Fibroblast of lung (primary cell): ENCODE results near the gene SYT8.

Experiments
- CTCF ChIP-seq, 2 donors: IDR thresholded peaks in 1 of 2; conservative IDR thresholded peaks in 1 of 2; 1 replicate in 1 of 2; 2 replicates in 1 of 2; pipeline ENCODE4 v1.5.1; 2011 to 2012; ENCODE audit warnings: low read length in 2 of 2, control low read depth in 1 of 2, inconsistent platforms in 1 of 2, low read depth in 1 of 2, mild to moderate bottlenecking in 1 of 2
- EZH2 ChIP-seq: IDR thresholded peaks from 2 replicates; pipeline ENCODE4 v1.5.1; 2012; ENCODE audit warnings: low read length, control low read depth, mild to moderate bottlenecking; ENCODE audit errors: missing control alignments

- no peak for TF ChIP-seq CTCF (conservative IDR thresholded peaks at IDR 0.05 in 1 of 2, IDR thresholded peaks at IDR 0.05 in 1 of 2; ENCODE audit: low read depth in 1 of 2, low read length in 2 of 2)
- TF ChIP-seq EZH2, result no peak
Observed at GRCh38 chr11:1864231-1864630, 29.4 kb downstream of the SYT8 start.
